G401 (cell line): ENCODE measurements around the gene PLPPR3. TPM values are rescaled to one million over a fixed set of nuclear protein-coding genes. Genes with fewer than 3 reads are reported as not detected.
"Not testable (repeated sequence)": the region's sequence is repeated elsewhere in the genome, so short reads cannot be mapped to it uniquely, and the experiment has no call there.

Experiments used
- DNase-seq: peaks from one replicate; pipeline ENCODE4 v3.0.0-alpha.2; 2015; ENCODE audit warnings: low spot score
- in situ Hi-C: cut with HindIII; loops from 2 replicates; pipeline ENCODE4 v1.10.0; 2016; ENCODE audit warnings: low sequenced_read_pairs, mixed read lengths
- total RNA-seq: library from RNA; depleted of rRNA; stranded (reverse); fragments of >200 nt; shearing (Covaris generic); gene quantifications from 2 replicates; pipeline ENCODE4 v1.2.3, GENCODE V29; 2014

The PLPPR3 gene
- total RNA-seq, 1 experiment from 2014 or later: 47.9 TPM

DNA sequence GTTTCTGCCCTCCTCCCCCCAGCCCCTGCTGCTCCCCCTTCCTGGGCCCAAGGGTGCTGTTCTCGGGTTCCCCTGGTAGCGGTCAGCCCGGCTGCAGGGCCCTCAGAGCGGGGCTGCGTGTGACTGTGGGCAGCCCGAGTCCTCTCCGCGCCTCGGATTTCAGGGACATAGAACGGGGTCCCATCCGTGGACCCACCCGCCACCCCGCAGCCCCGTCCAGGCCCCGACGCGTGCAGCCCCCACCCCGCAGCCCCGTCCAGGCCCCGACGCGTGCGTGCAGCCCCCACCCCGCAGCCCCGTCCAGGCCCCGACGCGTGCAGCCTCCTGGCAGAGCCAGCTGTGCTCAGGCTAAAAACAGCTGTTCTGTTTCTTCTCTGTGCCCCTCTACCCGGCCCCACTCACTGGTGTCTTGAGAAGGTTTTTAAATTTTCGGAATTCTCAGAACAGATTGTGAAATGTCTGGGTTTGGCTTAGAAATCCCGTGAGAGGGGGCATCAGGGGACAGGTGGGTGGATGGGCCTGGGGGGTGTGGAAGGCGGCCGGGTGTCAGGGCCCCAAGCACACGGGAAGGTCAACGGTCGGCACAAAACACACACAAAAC, 13.6 kb upstream of the PLPPR3 start:
- in situ Hi-C loops: no loop called here
- no peak for DNase-seq

GRCh38 chr19:834216-834615, 12.5 kb upstream of the PLPPR3 start:
- in situ Hi-C loops: no loop called here
- no peak for DNase-seq

DNA sequence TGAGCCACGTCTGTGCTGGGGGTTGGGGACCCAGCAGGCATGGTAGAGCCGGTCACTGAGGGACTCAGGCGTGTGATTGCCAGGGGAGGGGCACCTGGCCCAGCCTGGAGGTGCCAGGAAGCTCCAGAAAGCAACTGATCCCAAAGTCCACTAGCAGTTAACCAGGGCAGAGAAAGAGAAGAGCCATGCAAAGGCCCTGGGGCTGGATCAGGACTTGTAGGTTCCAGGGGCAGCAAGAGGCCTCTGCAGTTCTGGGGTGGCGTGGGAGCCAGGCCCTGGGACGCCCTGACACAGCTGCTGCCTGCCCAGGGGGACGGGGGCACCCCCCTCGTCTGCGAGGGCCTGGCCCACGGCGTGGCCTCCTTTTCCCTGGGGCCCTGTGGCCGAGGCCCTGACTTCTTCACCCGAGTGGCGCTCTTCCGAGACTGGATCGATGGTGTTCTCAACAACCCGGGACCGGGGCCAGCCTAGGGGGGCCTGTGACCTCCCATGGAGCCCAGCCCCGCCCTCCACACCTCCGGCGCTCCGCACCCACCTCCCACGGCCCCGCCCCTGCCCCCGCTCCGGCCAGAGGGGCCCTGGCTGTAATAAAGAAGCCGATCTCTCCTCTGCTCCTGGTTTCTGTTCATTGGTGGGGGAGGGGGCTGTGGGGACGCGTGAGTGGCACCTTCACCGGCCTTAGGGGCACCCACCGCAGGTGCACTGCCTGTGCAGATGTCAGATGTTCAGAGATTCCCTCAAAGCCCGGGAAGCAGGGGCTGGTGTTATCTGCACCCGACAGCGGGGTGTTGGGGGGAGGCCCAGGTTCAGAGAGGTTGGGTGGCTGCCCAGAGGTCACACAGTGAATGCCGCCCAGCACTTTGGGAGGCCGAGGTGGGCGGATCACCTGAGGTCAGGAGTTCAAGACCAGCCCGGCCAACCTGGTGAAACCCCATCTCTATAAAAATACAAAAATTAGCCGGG, 9.9 kb upstream of the PLPPR3 start:
- in situ Hi-C loops: no loop called here
- DNase-seq: no peak

DNA sequence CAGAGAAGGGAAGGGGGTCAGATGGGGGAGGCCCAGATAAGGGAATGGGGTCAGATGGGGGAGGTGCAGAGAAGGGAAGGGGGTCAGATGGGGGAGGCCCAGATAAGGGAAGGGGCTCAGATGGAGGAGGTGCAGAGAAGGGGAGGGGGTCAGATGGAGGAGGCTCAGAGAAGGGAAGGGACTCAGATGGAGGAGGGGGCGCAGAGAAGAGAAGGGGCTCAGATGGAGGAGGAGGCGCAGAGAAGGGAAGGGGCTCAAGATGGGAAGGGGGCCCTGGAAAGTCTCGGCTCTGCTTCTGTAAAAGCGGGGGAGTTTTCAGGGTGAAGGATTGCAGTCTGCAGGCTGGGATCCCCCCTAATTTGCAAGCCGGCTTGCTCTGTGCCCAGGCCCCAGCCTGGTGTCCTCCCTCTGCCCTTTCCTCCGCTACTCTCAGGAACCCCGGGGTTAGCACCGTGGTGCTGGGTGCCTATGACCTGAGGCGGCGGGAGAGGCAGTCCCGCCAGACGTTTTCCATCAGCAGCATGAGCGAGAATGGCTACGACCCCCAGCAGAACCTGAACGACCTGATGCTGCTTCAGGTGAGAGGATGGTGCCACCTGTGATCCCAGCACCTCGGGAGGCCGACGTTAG, 7.5 kb upstream of the PLPPR3 start:
- in situ Hi-C loops: no loop called here
- DNase-seq: no peak

- in situ Hi-C loops: no loop called here
- DNase-seq: no peak
These were observed 6.1 kb upstream of the PLPPR3 start, which contains the start of gene AZU1 for GRCh38 chr19:827710-828321. TSS of gene AZU1 (plus strand) at chr19:827837. CDS start at chr19:827847, 10 bp downstream.

DNA sequence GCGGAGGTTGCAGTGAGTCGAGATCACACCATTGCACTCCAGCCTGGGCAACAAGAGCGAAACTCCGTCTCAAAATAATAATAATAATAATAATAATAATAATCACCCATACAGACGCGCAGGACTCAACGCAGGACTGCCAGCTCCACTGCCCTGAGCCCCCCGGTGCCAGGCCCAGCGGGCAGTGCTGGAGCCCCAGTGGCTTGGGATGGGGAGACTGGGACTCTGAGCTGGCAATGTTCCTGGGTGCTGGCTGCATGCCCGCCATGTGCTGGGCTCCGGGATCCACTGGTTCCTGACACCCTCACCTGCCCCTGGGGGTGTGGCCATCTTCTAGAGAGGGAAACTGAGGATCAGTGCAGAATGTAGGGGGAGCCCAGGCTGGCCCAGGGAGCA, 5.6 kb upstream of the PLPPR3 start:
- in situ Hi-C loops: no loop called here

DNA sequence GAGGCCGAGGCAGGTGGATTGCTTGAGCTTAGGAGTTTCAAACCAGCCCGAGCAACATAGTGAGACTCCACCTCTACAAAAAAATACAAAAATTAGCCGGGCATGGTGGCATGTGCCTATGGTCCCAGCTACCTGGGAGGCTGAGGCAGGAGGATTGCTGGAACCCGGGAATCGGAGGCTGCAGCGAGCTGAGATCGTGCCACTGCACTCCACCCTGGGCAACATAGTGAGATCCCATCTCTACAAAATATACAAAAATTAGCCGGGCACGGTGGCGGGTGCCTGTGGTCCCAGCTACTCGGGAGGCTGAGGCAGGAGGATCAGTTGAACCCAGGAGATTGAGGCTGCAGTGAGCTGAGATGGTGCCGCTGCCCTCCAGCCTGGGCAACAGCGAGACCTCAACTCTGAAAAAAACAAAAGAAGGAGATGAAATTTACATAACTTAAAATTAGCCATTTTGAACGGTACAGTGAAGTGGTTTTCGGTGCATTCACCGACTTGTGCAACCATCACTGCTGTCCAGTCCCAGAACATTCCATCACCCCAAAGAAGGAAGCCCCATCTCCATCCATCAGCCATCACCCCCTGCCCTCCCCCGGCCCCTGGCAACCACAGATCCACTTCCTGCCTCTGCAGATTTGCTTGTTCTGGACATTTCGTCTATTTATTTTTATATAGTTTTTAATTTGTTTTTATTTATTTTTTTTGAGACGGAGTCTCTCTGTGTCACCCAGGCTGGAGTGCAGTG, 4.3 kb upstream of the PLPPR3 start:
- in situ Hi-C loops: no loop called here
- DNase-seq: no peak

More for the DNA sequence above, 5.6 kb upstream of the PLPPR3 start:
- DNase-seq: no peak

DNA sequence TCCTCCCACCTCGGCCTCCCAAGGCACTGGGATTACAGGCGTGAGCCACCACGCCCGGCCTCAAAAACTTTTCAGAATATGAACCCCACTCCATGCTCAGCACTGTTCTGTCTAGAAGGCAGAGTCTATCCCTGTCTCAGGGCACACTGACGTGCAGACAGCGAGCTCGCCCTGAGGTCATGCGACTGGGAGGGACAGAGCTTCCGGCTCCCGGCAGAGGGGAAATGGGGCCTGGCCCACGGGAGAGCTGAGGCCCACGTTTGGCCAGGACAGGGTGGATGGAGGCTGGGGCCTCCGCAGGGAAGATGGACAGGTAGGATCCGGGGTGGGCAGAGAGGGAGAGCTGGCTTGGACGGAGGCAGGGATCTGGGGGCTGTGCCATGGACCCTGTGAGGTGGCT, 3.1 kb upstream of the PLPPR3 start:
- in situ Hi-C loops: no loop called here
- no peak for DNase-seq

- no peak for DNase-seq
- in situ Hi-C loops: no loop called here
These were observed 1.9 kb upstream of the PLPPR3 start for GRCh38 chr19:823565-824121.

DNA sequence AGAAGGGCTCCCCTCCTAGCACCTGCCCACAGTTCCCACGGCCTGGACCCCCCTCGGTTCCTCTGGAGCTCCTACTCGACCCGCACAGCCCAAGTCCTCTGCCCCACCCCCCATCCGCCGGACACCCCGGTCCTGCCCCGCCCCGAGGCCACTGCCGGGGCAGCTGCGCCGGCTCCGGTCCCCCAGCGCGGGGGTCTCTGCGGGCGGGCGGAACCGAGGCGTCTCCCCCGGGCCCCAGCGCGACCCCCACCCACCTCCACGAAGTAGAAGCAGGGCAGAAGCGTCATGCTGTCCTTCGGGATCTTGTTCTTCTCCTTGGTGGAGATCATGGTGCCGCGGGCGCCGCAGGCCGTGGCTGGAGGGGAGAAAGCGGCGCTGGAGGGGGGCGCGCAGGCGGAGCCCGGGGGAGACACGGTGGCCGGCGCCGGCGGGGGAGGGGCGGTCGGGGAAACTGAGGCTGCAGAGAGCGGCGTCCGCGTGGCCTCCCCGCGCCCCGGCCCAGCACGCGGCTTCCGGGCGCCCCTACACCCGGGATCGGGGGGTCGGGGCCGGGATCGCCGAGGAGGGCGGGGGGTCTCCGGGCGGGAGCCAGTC, 427 bp downstream of the PLPPR3 start:
- no peak for DNase-seq
- in situ Hi-C loops: no loop called here

DNA sequence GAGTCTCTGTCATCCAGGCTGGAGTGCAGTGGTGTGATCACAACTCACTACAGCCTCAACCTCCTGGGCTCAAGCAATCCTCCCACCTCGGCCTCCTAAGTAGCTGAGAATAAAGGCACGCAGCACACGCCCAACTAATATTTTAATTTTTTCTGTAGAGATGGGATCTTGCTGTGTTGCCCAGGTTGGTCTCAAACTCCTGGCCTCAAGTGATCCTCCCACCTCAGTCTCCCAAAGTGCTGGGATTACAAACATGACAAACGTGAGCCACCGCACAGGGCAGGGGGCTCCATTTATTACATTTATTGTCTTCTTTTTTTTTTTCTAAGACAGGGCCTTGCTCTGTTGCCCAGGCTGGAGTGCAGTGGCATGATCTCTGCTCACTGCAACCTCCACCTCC, 1.5 kb downstream of the PLPPR3 start:
- DNase-seq, in situ Hi-C loops: not testable (repeated sequence)

GRCh38 chr19:816500-816857, 5.3 kb downstream of the PLPPR3 start:
- no peak for DNase-seq
- in situ Hi-C loops: no loop called here

DNA sequence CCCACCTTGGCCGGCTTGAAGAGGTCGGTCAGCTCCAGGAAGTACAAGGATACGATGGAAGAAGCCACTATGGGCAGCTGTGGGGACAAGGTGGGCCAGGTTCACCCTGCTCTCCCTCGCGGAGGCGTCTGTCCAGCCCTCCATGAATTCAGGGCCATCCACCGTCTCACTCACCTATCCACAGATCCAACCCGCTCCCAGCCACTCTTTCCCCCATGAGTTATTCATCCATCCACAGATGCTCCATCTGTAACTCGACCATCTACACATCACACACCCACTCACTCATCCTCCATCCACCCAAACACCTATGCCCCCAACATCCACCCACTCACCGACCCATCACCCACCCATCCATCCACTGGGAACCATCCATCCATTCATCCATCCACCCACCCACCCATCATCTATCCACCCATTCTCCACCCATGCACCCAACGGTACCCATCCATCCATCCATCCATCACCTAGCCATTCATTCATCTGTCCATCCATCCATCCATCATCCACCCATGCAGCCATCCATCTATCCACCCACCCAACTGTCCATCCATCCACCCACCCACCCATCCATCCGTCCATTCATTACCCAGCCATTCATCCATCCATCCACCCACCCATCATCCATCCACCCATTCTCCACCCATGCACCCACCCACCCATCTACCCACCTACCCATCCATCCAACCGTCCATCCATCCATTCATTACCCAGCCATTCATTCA, 5.8 kb downstream of the PLPPR3 start:
- in situ Hi-C loops: no loop called here
- DNase-seq: no peak

- in situ Hi-C loops: no loop called here
These were observed 6.5 kb downstream of the PLPPR3 start for GRCh38 chr19:815079-815774.

DNA sequence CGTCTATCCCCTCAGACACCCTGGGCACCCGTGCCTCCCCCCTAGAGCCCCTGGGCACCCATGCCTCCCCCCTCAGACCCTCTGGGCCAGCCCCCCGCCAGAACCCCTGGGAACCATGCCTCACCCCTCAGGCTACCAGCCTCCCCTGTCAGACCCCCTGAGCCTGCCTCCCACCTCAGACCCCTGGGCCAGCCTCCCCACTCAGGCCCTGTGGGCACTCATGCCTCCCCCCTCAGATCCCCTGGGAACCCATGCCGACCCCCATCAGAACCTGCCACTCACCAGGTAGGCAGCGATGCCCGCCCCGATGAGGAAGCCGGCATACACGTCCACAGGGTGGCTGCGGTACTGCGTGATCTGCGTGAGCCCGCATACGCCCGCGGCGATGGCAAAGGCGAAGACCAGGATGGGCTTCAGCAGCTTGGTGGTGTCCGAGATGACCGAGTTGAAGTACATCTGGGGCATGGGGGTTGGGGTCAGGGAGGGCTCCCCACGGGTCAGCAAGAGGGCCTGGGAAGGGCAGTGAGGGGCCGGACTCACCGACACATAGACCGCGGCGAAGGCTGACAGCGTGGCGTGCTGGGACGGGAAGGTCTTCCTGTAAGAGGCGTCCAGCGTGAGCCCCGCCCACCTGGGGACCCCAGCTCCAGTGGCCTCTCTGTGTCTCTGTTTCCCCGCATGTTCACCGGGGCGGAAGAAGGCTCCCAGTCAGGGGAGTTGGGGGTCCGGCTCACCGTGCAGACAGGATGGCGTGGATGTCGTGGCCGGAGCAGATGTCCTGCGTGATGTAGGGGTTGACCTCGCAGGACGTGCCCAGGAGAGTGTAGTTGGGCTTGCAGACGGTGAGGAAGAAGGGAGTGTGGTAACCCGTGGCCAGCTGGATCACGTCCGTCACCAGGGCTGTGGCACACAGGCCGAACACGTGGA, 7.3 kb downstream of the PLPPR3 start:
- no peak for DNase-seq
- in situ Hi-C loops: no loop called here

More at GRCh38 chr19:815079-815774, 6.5 kb downstream of the PLPPR3 start:
- no peak for DNase-seq
